Measurements from ENCODE around the gene PAK2. TPM values are rescaled to one million over a fixed set of nuclear protein-coding genes. Genes with fewer than 3 reads are reported as not detected.
"Not testable (repeated sequence)": the region's sequence is repeated elsewhere in the genome, so short reads cannot be mapped to it uniquely, and the experiment has no call there.

PAK2 gene
- total RNA-seq, 2 donors from 2014 or later: 27.5 to 28.3 TPM

- peak overlapping the region; percentile 84 to 91 (median 87) for H3K27ac ChIP-seq
- intact Hi-C loops (cut with DNase I): no loop called here
- no peaks in the 10 kb centered on the region for H3K9me3 ChIP-seq
- 6 to 19% methylated on average over 16 to 39 of the region's 64 CpGs for WGBS, 2 donors
- peaks cover 17% of the 10 kb centered on the region for H3K4me1 ChIP-seq
- DNase-seq (peak; percentile 66 to 76 (median 72)), ATAC-seq (peak; percentile 84)
- TF ChIP-seq POLR2A (IDR thresholded peaks at IDR 0.05) (no peak), CTCF (IDR thresholded peaks at IDR 0.05) (peak in 1 of 7 experiments; percentile 37)
- no peaks in the 10 kb centered on the region for H3K36me3 ChIP-seq (replicated peaks in 1 of 2; ENCODE audit: insufficient read depth in 1 of 2, low read depth in 2 of 2)
- H3K4me3 ChIP-seq: peak overlapping the region; percentile 41 to 60
- no peaks in the 10 kb centered on the region for H3K27me3 ChIP-seq
These were observed 26.9 kb upstream of the PAK2 start for GRCh38 chr3:196712514-196713413.

- H3K27ac ChIP-seq; ATAC-seq; intact Hi-C loops (cut with DNase I); DNase-seq; H3K27me3 ChIP-seq; H3K4me1 ChIP-seq; H3K4me3 ChIP-seq; H3K9me3 ChIP-seq; H3K36me3 ChIP-seq (replicated peaks in 1 of 2; ENCODE audit: insufficient read depth in 1 of 2, low read depth in 2 of 2): not testable (repeated sequence)
- WGBS, 2 donors: 72 to 78% methylated on average over 3 of the region's 3 CpGs
These were observed 22.5 kb upstream of the PAK2 start for GRCh38 chr3:196717162-196717561.

GRCh38 chr3:196721097-196721496, 18.6 kb upstream of the PAK2 start:
- no peaks in the 10 kb centered on the region for H3K4me1 ChIP-seq
- no peaks in the 10 kb centered on the region for H3K27me3 ChIP-seq
- DNase-seq (no peak), ATAC-seq (no peak)
- no peak overlapping the region for H3K4me3 ChIP-seq
- H3K9me3 ChIP-seq: no peaks in the 10 kb centered on the region
- TF ChIP-seq CTCF (IDR thresholded peaks at IDR 0.05) (no peak), POLR2A (IDR thresholded peaks at IDR 0.05) (no peak)
- no peak overlapping the region for H3K27ac ChIP-seq
- no peaks in the 10 kb centered on the region for H3K36me3 ChIP-seq (replicated peaks in 1 of 2; ENCODE audit: insufficient read depth in 1 of 2, low read depth in 2 of 2)
- WGBS, 2 donors: 91 to 95% methylated on average over 2 of the region's 2 CpGs
- intact Hi-C loops (cut with DNase I): no loop called here

- H3K4me1 ChIP-seq: no peaks in the 10 kb centered on the region
- DNase-seq: no peak
- no peaks in the 10 kb centered on the region for H3K27me3 ChIP-seq
- H3K27ac ChIP-seq: no peak overlapping the region
- WGBS, 2 donors: 80 to 92% methylated on average over 7 of the region's 7 CpGs
- TF ChIP-seq CTCF (IDR thresholded peaks at IDR 0.05) (no peak), POLR2A (IDR thresholded peaks at IDR 0.05) (no peak)
- H3K9me3 ChIP-seq: no peaks in the 10 kb centered on the region
- H3K4me3 ChIP-seq: no peak overlapping the region
- no peak for ATAC-seq
- intact Hi-C loops (cut with DNase I): no loop called here
- no peaks in the 10 kb centered on the region for H3K36me3 ChIP-seq (replicated peaks in 1 of 2; ENCODE audit: insufficient read depth in 1 of 2, low read depth in 2 of 2)
These were observed 12.6 kb upstream of the PAK2 start for GRCh38 chr3:196726788-196727675.

GRCh38 chr3:196735751-196736150, 3.9 kb upstream of the PAK2 start:
- no peak for TF ChIP-seq CTCF (IDR thresholded peaks at IDR 0.05)
- no peak for TF ChIP-seq POLR2A (IDR thresholded peaks at IDR 0.05)
- Histone ChIP-seq H3K36me3 (replicated peaks in 1 of 2; ENCODE audit: insufficient read depth in 1 of 2, low read depth in 2 of 2) (no peaks in the 10 kb centered on the region), H3K27me3 (no peaks in the 10 kb centered on the region), H3K9me3 (no peaks in the 10 kb centered on the region), H3K4me1 (no peaks in the 10 kb centered on the region), H3K4me3 (no peak overlapping the region), H3K27ac (no peak overlapping the region)
- DNase-seq (no peak), ATAC-seq (no peak)
- intact Hi-C loops (cut with DNase I): no loop called here
- 90 to 94% methylated on average over 3 of the region's 3 CpGs for WGBS, 2 donors

Data from body of pancreas (tissue), 4 donors.